SH-SY5Y (cell line): ENCODE measurements around the gene SLC24A1.

ENCODE experiments used
- GATA2 ChIP-seq: IDR thresholded peaks from 2 replicates; pipeline ENCODE4 v1.6.1; 2011; ENCODE audit warnings: mild to moderate bottlenecking, low read depth, low read length
- GATA3 ChIP-seq: IDR thresholded peaks from 2 replicates; pipeline ENCODE4 v1.6.1; 2011; ENCODE audit warnings: low read depth, mild to moderate bottlenecking, low read length, moderate library complexity

SLC24A1 gene

DNA sequence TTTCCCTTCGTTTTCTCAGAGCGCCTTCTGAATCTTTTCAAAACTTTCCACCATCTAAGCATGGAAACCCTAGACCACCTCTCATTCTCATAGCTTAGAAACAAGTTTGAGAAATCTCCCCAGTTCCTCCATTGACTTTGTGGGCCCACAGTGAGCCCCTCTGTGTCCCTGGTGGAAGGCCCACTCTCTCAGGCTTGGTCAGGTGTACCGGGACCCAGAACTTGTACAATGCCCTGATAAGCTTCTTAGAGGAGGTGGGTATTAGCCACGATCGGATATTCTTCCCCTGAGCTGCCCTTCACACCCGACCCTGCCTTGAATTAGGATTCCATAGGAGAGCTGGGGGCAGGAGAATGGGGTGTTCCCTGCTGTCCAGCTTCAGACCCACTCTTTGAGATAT lies at the start of gene SLC24A1:
Gene SLC24A1 (plus strand): TSS at position 301 of the 400 bp plus-strand sequence. CDS start 2,143 bp downstream, outside the sequence.
- TF ChIP-seq GATA2 (no peak), GATA3 (no peak)

DNA sequence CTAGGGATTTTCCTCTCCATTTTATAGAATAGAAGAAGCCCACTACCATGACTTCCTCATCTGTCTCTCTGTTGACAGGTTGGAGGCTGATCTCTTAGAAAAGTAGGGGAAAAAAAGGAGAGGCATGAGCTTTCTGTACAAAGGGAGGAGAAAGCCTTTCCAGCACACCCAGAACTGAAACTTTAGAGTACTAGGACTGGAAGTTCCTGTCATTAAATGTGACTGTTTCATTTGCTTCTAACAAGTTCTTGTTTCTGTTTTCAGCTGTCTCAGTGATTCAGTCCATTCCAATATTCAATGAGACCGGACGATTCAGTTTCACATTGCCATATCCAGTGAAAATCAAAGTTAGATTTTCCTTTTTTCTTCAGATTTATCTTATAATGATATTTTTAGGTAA lies 49.8 kb upstream of the SLC24A1 start:
- TF ChIP-seq GATA2 (no peak), GATA3 (no peak)

DNA sequence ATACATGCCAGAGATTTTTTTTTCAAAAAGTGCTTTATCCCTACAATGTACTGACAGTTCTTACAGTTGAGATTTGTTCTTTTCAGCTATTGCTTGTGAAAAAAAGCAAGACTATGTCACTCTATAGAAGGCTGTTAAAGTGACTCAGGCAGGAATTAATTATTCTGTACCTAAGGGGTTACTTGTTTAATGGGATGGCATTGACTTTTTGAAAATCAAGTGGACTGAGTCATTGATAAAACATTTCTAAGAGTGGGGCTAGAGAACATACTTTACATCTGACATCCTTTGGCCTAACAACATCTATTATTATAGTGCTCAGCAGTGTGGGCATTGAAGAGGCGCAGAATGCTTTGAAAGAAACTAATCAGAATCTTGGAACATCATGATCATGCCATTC lies 45.1 kb upstream of the SLC24A1 start:
- no peak for TF ChIP-seq GATA3

DNA sequence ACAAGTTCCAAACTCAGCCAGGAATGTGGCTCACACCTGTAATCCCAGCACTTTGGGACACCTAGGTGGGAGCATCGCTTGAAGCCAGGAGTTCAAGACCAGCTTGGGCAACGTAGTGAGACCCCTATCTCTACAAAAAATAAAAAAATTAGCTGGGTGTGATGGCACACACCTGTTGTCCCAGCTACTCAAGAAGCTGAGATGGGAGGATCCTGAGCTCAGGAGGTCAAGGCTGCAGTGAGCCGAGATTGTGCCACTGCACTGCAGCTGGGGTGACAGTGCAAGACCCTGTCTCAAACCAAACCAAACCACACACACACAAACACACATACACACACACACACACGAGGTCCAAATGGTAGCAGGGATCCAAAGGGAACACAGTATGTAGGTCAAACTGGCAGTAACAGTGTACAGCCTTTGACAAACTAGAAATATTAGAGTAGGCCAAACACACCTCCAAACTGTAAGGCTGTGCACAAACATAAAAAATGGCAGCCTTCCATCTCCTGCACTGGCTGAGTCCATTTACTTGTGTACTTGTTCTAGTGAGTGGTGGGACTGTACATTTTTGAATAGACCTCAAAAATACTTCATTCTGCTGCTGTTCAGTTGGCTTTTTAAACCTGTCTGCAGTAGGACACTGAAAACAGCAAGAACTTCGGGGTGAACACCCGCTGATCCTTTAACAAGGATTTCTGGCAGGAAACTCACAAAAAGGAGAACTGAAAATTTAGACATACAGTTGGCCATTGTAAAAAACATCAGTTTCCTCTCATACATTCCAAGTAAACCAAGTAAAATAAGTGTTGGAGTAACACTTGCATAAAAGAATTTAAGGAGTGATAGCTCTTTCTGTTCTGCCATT lies 44.4 kb upstream of the SLC24A1 start:
- TF ChIP-seq GATA3 (no peak), GATA2 (no peak)

DNA sequence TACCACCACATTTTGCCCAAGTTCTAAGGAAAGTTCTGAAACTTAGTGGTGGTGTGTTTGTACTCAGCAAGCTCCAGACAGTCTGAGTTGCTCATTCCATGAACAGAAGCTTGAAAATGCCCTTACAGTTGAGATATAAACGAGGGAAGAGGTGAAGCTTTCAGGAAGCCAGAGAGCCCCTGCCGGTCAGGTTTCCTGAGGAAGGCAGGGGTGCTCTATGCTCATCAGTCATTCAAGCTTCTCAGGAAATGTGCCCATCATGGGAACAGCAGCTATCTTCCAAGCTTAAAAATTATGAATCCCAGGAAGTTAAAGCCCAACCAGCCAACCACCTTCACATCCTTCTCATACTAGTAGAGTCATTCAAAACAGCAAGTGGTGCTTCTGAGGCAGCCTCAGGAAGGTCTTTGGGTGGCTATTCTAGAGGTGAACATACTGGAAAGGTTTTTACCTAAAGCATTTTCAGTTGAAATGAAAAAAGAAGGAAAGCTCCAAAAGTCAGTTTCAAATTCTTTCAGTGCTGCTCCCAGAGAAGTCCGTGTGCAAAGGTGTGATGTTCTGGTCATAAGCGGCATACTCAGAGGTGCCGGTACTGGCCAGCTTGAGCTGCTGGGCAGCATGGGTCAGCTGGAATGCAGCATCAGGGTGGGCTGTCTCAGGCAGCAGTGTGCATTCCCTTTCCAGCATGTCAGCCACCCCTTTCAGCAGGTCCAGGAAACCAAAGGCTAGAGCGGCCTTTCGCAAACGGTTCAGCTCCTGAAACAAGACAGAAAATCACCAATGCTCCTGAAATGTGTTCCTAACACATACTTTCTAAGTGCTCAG lies 42.6 kb upstream of the SLC24A1 start:
- TF ChIP-seq GATA2 (no peak), GATA3 (no peak)

DNA sequence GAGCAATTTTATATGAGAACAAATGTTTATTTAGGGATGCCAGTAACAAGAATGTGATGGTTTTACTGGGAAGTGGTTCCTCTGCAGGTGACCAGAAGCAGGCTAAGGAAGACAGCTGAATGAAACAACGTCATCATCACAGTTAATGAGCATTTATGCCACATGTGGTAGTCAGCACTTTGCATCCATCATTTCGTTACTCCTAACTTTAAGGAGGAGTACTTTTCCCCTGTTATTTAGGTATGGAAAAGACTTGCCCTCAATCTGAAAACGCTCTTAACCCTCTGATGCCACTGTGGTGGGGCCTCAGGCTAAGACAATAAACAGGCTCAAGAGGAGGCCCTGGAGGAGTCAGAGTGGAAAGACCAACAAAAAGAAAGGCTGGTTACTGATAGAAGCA lies 42.0 kb upstream of the SLC24A1 start:
- TF ChIP-seq GATA2, result no peak

DNA sequence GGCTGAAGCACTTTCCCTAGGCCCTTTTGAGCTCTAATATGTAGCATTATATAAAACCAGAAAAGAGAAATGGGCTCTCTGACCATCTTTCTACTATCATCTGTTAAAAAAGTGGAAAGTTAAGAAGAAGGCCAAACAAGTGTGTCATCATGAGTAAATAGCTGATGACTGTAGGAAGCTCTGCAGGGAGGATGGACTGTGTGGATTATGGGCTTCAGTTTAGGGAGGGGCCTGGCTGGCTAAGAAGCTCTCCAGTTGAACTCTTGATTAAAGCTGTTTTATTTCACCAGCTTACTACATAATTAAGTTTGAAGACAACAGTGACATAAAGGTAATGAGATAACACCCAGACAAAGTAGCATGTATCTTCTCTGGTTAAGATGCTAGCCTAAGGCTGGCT lies 41.5 kb upstream of the SLC24A1 start:
- TF ChIP-seq GATA2 (no peak), GATA3 (no peak)

DNA sequence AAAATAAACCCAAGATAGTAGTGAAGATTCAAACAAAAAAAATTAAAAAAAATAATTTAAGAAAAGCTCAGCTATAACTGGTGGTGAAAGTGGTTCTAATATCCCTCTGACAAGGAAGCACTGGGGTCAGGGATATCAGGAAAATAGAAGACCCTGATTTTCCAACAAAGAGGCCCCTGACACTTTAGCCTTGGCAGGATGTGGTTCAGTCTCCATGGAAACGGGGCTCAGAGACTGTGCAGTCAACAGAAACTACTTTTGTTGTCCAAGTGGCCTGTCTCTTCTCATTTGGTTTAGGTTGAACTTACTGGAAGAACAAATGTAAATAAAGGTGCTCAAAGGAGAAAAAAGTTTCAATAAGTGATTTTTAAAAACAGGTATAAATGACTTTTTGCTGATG lies 38.0 kb upstream of the SLC24A1 start:
- no peak for TF ChIP-seq GATA2
- no peak for TF ChIP-seq GATA3

DNA sequence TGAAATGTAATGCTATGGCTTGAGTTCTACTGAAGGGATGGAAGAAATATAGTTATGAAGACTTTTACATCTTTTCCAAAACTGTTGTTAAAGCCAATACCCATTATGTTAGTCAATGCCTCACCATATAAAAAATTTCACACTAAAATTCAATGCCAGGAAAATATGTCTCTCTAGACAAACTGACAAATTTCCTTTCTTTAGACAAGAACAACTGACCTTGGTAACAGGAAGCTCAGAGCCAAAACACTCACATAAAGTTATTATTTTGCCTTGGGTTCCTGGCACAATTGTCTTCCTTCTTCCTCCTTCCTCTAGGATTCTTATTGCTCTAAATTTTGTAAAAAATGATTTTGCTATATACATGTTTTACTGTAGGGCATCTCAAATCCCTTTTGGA lies 37.5 kb upstream of the SLC24A1 start:
- TF ChIP-seq GATA2 (no peak), GATA3 (no peak)

DNA sequence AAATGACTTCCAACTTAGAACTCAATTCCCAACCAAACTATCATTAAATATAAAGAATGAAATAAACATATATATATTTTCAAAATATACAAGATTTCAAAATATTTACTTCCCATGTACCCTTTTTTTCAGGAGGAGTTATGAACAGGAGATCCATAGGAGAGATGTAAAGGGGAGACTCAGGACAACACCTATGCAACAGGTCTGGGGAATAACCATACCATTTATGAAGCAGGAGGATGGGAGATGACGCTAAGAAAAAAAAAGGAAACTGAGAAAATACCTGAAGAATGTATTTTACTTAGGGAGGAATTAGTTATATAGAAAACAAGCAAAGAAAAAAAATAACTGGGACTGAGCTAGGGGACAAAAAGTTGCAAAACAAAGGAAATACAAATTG lies 34.6 kb upstream of the SLC24A1 start:
- TF ChIP-seq GATA2, result no peak
- no peak for TF ChIP-seq GATA3

DNA sequence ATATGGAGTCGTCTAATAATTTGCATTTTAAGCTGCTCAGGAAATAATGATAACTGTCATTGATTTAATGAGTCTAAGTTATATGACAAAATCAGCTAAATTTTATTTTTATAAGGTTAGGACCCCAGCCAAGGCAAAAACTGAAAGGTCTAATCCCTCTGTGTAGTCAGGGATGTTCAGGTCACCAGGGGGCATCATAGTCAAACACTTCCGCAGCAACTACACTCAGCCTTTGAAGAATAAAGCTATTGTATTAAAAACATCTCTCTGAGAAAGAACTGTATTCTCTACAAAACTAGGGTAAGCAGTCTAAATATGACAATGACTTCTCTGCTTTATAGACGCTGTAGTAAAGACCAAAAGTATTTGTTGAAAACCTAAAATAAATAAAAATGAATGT lies 25.8 kb upstream of the SLC24A1 start:
- no peak for TF ChIP-seq GATA3
- TF ChIP-seq GATA2, result no peak

DNA sequence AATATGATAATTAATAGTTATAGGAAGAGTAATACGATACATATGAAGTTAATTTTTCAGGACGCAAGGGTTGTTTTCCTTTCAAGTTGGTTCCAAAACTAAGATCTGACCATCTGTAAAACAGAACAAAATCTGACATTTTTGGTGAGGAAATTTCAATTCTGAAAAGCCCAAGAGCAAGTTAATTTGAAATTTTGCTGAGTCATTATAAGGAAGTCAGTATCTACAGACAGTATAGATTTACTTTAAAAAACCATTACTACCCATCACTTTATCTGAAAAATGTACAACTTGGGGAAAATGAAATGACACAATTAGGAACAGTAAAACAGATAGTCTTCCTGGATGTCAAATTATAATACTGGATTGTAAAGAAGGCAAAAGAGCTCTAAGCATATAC lies 23.3 kb upstream of the SLC24A1 start:
- TF ChIP-seq GATA3 (no peak), GATA2 (no peak)

DNA sequence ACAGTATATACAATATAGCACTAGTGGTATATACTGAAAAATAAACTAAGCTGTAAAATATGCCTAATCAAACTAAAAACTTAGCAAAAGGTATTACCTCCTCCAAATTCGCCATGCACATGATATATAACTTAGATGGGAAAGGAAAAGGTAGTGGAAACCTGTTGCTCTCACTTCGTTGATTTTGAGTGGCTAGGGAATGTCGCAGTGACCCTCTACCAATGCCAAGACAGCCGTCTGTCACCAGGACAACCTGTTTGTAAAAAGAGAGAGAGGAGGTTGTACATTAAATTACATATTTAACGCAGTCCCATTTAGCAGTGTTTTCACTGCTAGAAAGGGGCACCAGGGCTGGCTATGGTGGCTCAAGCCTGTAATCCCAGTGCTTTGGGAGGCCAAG lies 22.1 kb upstream of the SLC24A1 start:
- no peak for TF ChIP-seq GATA3
- TF ChIP-seq GATA2, result no peak

DNA sequence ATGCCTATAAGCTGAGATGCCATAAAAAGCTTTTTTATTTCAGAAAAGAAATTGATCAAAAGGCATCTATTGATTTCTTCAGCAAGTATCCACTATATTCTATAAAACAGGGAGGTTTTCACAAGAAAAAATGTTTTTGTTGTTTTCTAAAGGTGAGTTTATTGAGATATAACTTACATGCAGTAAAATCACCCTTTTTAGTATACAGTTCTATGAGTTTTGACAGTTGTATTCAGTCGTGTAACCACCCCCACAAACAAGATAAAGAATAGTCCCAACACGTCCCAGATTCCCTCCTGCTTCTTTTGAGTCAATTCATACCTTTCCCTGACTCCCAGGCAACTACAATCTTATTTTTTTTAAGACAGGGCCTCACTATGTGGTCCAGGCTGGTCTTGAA lies 18.6 kb upstream of the SLC24A1 start:
- TF ChIP-seq GATA2 (no peak), GATA3 (no peak)

DNA sequence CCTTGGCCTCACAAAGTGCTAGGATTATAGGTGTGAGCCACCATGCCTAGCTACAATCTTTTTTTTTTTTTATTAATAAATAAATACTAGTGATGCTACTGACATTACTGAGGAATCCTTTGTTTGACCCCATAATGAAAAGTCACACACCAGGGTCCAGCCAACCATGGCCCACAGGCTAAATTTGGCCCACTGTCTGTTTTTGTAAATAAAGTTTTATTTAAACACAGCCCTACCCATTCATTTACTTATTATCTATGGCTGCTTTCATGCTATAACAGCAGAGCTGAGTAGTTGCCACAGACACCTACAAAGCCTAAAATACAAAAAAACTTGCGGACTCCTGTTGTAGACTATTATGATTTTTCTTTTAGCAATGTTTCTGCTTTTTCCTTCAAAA lies 18.2 kb upstream of the SLC24A1 start:
- TF ChIP-seq GATA3 (no peak), GATA2 (no peak)
